A673 (cell line): Measurements from ENCODE around the gene SPOCD1. TPM values are rescaled to one million over a fixed set of nuclear protein-coding genes. Genes with fewer than 3 reads are reported as not detected.

Experiments
- BruUV-seq: library from RNA; stranded (reverse); fragments of 400-500 nt; replicated peaks from 2 replicates; lab custom pipeline; 2021; lab: Mats Ljungman, UMichigan
- CTCF ChIA-PET: fragments of 300-600 bp; sonication (Branson Sonifier 250); formaldehyde crosslinking; loops from one replicate; lab custom pipeline; 2022; ENCODE audit warnings: antibody characterized with exemption; lab: Charles Lee
- POLR2A ChIA-PET: fragments of 300-600 bp; sonication (Branson Sonifier 250); formaldehyde crosslinking; loops from one replicate; lab custom pipeline; 2022; ENCODE audit warnings: antibody characterized with exemption; ENCODE audit not compliant: low non-redundant PET; lab: Charles Lee
- DNase-seq: peaks from one replicate; pipeline ENCODE4 v3.0.0-alpha.2; 2015; ENCODE audit warnings: low spot score
- H3K27ac ChIP-seq: fragments of 200-600 bp; sonication (generic); 2 replicates; pipeline ENCODE4 v1.5.1; 2016; ENCODE audit warnings: mixed run types, low read depth, mild to moderate bottlenecking, mixed read lengths, antibody characterized with exemption, low read length; ENCODE audit not compliant: poor library complexity, severe bottlenecking
- H3K27me3 ChIP-seq: fragments of 200-600 bp; sonication (generic); replicated peaks from 2 replicates; pipeline ENCODE4 v1.6.1; 2017; ENCODE audit warnings: mixed run types, low read depth, mild to moderate bottlenecking, mixed read lengths, antibody characterized with exemption, low read length; ENCODE audit not compliant: insufficient read depth, poor library complexity
- H3K36me3 ChIP-seq: fragments of 200-600 bp; sonication (generic); 2 replicates; pipeline ENCODE4 v1.6.1; 2016; ENCODE audit warnings: mixed run types, mild to moderate bottlenecking, mixed read lengths, antibody characterized with exemption, low read length; ENCODE audit not compliant: insufficient read depth, poor library complexity, severe bottlenecking
- H3K4me1 ChIP-seq: fragments of 200-600 bp; sonication (generic); 2 replicates; pipeline ENCODE4 v1.6.1; 2017; ENCODE audit warnings: mixed run types, mild to moderate bottlenecking, mixed read lengths, antibody characterized with exemption, low read length; ENCODE audit not compliant: insufficient read depth, poor library complexity, severe bottlenecking
- H3K4me3 ChIP-seq: fragments of 200-600 bp; sonication (generic); 2 replicates; pipeline ENCODE4 v1.5.1; 2016; ENCODE audit warnings: low read depth, mixed run types, mild to moderate bottlenecking, mixed read lengths, low read length; ENCODE audit not compliant: poor library complexity, severe bottlenecking
- H3K9me3 ChIP-seq: fragments of 200-600 bp; sonication (generic); 2 replicates; pipeline ENCODE4 v1.6.1; 2016; ENCODE audit warnings: mixed run types, low read depth, mild to moderate bottlenecking, mixed read lengths, antibody characterized with exemption, low read length; ENCODE audit not compliant: poor library complexity, severe bottlenecking
- CTCF ChIP-seq: fragments of 300-800, 200-600 bp; sonication (generic); conservative IDR thresholded peaks from 2 replicates; pipeline ENCODE4 v1.5.1; 2017; ENCODE audit warnings: low read depth, mild to moderate bottlenecking, antibody characterized with exemption, low read length, moderate library complexity, mixed read lengths
- EZH2 ChIP-seq: fragments of 200-600 bp; sonication (generic); IDR thresholded peaks from 2 replicates; pipeline ENCODE4 v1.6.1; 2017; ENCODE audit warnings: borderline replicate concordance, low read depth, mild to moderate bottlenecking, mixed read lengths, antibody characterized with exemption, low read length; ENCODE audit not compliant: poor library complexity, severe bottlenecking
- intact Hi-C: fragments of 100-400 bp; cut with micrococcal nuclease; formaldehyde crosslinking; loops from one replicate; pipeline ENCODE4 v1.10.0; 2022; ENCODE audit not compliant: unreplicated experiment
- total RNA-seq: library from RNA; stranded (reverse); gene quantifications from 2 replicates; pipeline ENCODE4 v1.2.3, GENCODE V29; 2021

SPOCD1 gene
- total RNA-seq, 1 experiment from 2014 or later, result 0.58 TPM

- ChIA-PET CTCF (no interaction called here), POLR2A (no interaction called here)
- no peak overlapping the region for H3K27ac ChIP-seq
- intact Hi-C loops, result no loop called here
- no TSS peak for BruUV-seq
- peaks cover 4% of the 10 kb centered on the region for H3K4me1 ChIP-seq
- H3K27me3 ChIP-seq, result no peaks in the 10 kb centered on the region
- H3K9me3 ChIP-seq, result no peaks in the 10 kb centered on the region
- DNase-seq, result no peak
- H3K4me3 ChIP-seq, result no peak overlapping the region
- no peaks in the 10 kb centered on the region for H3K36me3 ChIP-seq
- TF ChIP-seq CTCF (no peak), EZH2 (no peak)
These were observed 44.8 kb upstream of the SPOCD1 start for GRCh38 chr1:31860581-31860980.

- intact Hi-C loops, result no loop called here
- CTCF ChIA-PET, result no interaction called here
These were observed 43.9 kb upstream of the SPOCD1 start for GRCh38 chr1:31859719-31860118.

GRCh38 chr1:31859044-31859443, 43.2 kb upstream of the SPOCD1 start:
- TF ChIP-seq CTCF, result no peak
- no peak for TF ChIP-seq EZH2
- CTCF ChIA-PET, result no interaction called here
- no peak overlapping the region for H3K4me3 ChIP-seq
- no TSS peak for BruUV-seq
- no peaks in the 10 kb centered on the region for H3K27me3 ChIP-seq
- H3K4me1 ChIP-seq, result peaks cover 8% of the 10 kb centered on the region
- no peak for DNase-seq
- H3K27ac ChIP-seq, result no peak overlapping the region
- H3K9me3 ChIP-seq, result no peaks in the 10 kb centered on the region
- intact Hi-C loops, result no loop called here
- POLR2A ChIA-PET, result no interaction called here
- H3K36me3 ChIP-seq, result no peaks in the 10 kb centered on the region

More at GRCh38 chr1:31859719-31860118, 43.9 kb upstream of the SPOCD1 start:
- DNase-seq, result no peak
- Histone ChIP-seq H3K36me3 (no peaks in the 10 kb centered on the region), H3K4me3 (no peak overlapping the region), H3K4me1 (peaks cover 8% of the 10 kb centered on the region), H3K9me3 (no peaks in the 10 kb centered on the region), H3K27me3 (no peaks in the 10 kb centered on the region), H3K27ac (no peak overlapping the region)
- POLR2A ChIA-PET, result no interaction called here
- BruUV-seq, result no TSS peak
- TF ChIP-seq EZH2 (no peak), CTCF (no peak)
